Gastroesophageal sphincter (tissue), 4 donors: ENCODE measurements around the gene EVC. TPM values are rescaled to one million over a fixed set of nuclear protein-coding genes. Genes with fewer than 3 reads are reported as not detected.

Experiments
- ATAC-seq: fragments of 150-250 bp; one replicate; pipeline ENCODE4 v1.9.1; 2016; ENCODE audit warnings: mild to moderate bottlenecking, moderate library complexity
- H3K27ac ChIP-seq, 4 donors: fragments of 200-600 bp; sonication (generic) in 3 of 4; 1 replicate in 3 of 4; 2 replicates in 1 of 4; pipeline ENCODE4 v1.5.1; 2016 to 2019
- H3K27me3 ChIP-seq: fragments of 200-600 bp; sonication (generic); one replicate; pipeline ENCODE4 v1.5.1; 2019
- H3K36me3 ChIP-seq, 2 donors: fragments of 200-600 bp; sonication (generic); one replicate each; pipeline ENCODE4 v1.5.1; 2019; ENCODE audit warnings: control low read depth in 1 of 2
- H3K4me1 ChIP-seq, 3 donors: fragments of 200-600 bp; sonication (generic); 1 replicate in 2 of 3; 2 replicates in 1 of 3; pipeline ENCODE4 v1.5.1; 2016 to 2019; ENCODE audit warnings: control low read depth in 2 of 3
- H3K4me3 ChIP-seq, 2 donors: fragments of 200-600 bp; sonication (generic); one replicate each; pipeline ENCODE4 v1.5.1; 2019; ENCODE audit warnings: mild to moderate bottlenecking in 1 of 2, moderate library complexity in 1 of 2
- H3K9me3 ChIP-seq, 3 donors: fragments of 200-600 bp; sonication (generic); one replicate each; pipeline ENCODE4 v1.5.1; 2017 to 2019; ENCODE audit warnings: control low read depth in 2 of 3
- EP300 ChIP-seq: sonication (generic); formaldehyde crosslinking; IDR thresholded peaks from one replicate; pipeline ENCODE4 v1.6.1; 2017; ENCODE audit warnings: antibody characterized with exemption, mild to moderate bottlenecking
- POLR2A ChIP-seq, 2 donors: fragments of 450-650 bp; IDR thresholded peaks; one replicate each; pipeline ENCODE4 v1.6.1; 2017; ENCODE audit warnings: antibody characterized with exemption in 2 of 2, mild to moderate bottlenecking in 2 of 2, moderate library complexity in 1 of 2
- POLR2AphosphoS5 ChIP-seq: sonication (generic); formaldehyde crosslinking; IDR thresholded peaks from one replicate; pipeline ENCODE4 v1.6.1; 2017; ENCODE audit warnings: antibody characterized with exemption
- WGBS, 2 donors: methylation state at CpG; one replicate each; pipeline ENCODE4 v1.1.5; 2018; ENCODE audit warnings: low coverage in 1 of 2; 5-methylcytosine and 5-hydroxymethylcytosine counted together
- total RNA-seq, 4 donors: library from RNA; depleted of rRNA; stranded (reverse); fragments of >200 nt; gene quantifications; one replicate each; pipeline ENCODE4 v1.1.0, GENCODE V29; 2016
- TF ChIP-seq, protein P1 (sequence below), 4 experiments: fragments of 200-600 bp in 2 of 4; fragments of 450-650 bp in 2 of 4; sonication (generic) in 1 of 4; IDR thresholded peaks; one replicate each; pipeline ENCODE4 v1.5.1; 2017 to 2019; ENCODE audit warnings: antibody characterized with exemption in 4 of 4, mild to moderate bottlenecking in 2 of 4, moderate library complexity in 2 of 4

Gene EVC
- total RNA-seq, 4 donors from 2014 or later: 17.8 to 53.7 (median 38.1) TPM

DNA sequence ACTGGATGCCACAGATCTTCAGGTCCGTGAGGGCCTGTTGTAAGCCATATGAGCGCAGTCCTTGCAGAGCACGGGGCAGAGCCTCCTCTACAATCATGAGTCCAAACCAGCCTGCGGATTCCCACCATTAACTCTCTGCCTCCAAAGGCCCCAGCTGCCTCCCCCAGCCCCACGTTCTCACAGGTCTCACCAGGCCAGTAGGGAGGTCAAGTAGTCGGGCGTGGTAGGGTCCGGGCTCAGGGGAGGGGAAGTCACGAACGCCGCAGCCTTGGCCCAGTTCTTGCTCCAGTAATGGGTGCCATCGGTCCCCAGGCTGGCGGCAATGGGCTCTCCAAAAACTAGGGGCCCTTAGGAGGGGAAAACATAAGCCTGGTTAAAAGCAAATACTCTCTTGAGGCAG is 128.3 kb downstream of the EVC start:
- Histone ChIP-seq H3K27me3 (peaks cover 8% of the 10 kb centered on the region), H3K9me3 (no peaks in the 10 kb centered on the region), H3K4me3 (no peak overlapping the region), H3K4me1 (peaks cover 0 to 23% (median 0%) of the 10 kb centered on the region in 3 donors), H3K36me3 (no peaks in the 10 kb centered on the region), H3K27ac (peak overlapping the region in 3 of 4 donors; percentile 56 to 58 (median 57))
- no peak for TF ChIP-seq POLR2A (IDR thresholded peaks at IDR 0.05)
- TF ChIP-seq, protein P1, sequence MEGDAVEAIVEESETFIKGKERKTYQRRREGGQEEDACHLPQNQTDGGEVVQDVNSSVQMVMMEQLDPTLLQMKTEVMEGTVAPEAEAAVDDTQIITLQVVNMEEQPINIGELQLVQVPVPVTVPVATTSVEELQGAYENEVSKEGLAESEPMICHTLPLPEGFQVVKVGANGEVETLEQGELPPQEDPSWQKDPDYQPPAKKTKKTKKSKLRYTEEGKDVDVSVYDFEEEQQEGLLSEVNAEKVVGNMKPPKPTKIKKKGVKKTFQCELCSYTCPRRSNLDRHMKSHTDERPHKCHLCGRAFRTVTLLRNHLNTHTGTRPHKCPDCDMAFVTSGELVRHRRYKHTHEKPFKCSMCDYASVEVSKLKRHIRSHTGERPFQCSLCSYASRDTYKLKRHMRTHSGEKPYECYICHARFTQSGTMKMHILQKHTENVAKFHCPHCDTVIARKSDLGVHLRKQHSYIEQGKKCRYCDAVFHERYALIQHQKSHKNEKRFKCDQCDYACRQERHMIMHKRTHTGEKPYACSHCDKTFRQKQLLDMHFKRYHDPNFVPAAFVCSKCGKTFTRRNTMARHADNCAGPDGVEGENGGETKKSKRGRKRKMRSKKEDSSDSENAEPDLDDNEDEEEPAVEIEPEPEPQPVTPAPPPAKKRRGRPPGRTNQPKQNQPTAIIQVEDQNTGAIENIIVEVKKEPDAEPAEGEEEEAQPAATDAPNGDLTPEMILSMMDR (IDR thresholded peaks at IDR 0.05): no peak
- TF ChIP-seq EP300: no peak
- TF ChIP-seq POLR2AphosphoS5: no peak
- ATAC-seq: no peak
- WGBS, 2 donors: no CpG with 5 or more reads among the region's 13 CpGs

DNA sequence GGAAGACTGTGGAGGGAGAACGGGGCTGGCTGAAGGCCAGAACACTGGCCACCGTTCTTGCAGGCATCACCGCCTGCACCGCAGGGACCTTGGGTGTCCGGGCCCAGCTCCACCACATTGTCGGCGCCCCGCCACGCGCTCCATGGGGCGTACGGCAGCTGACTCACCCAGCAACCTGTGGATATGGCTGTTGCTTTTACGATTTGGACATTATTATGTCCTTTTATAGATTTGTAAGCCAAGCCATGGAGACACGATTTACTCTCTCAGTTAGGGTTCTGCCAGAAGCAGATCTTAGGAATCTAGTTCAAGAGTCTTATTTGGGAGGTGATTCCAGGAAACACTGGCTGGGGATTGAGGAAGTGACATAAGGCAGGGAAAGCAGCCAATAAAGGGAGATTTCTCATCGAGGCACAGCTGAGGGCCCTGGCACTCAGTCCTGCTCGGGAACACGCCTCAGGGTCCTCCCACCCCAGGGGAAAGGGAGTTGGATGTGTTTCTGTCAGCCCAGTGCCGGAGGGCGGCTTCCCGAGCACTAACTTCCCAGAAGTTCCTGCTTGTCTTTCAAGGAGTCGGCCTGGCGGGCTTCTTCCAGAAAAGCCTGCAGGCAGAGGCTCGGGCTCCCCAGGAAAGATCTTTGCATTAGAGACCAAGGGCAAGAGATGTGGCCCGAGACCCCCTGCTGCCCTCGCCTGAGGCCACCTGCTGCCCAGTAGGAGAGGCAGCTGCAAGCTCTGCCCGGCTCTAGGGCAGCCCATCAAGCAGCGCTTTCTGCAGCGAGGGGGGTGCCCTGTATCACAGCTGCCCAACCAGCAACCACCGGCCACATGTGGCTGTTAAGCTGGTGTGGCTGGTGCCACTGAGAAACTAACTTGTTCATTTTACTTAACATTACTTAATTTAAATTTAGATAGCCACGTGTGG is 129.0 kb downstream of the EVC start:
- H3K27me3 ChIP-seq: peaks cover 8% of the 10 kb centered on the region
- peak overlapping the region in 3 of 4 donors; percentile 56 to 58 (median 57) for H3K27ac ChIP-seq
- H3K4me1 ChIP-seq: peaks cover 0 to 30% (median 0%) of the 10 kb centered on the region in 3 donors
- H3K4me3 ChIP-seq: peak overlapping the region in 1 of 2 donors; percentile 24
- H3K9me3 ChIP-seq: no peaks in the 10 kb centered on the region
- H3K36me3 ChIP-seq: no peaks in the 10 kb centered on the region
- WGBS, 2 donors: 26 to 33% methylated on average over 8 to 16 of the region's 30 CpGs
- ATAC-seq: peak; percentile 71
- peak; percentile 82 for TF ChIP-seq POLR2AphosphoS5
- TF ChIP-seq POLR2A (IDR thresholded peaks at IDR 0.05): no peak

DNA sequence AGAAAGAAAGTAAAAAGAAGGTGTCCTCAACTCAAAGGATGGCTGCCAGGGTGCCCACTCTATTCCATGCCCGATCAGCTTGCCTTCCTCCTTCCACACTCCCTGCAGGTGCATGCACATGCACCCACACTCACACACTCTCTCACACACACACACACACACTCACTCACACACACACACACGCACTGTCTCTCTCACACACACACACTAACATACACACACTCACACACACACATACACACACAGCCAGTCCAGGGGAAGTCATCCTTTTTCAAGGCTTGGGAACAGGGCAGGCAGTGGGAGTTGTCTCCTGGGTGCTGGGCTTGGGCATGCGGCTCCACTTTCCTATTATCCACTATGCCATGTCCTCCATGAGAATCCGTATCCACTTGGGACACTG is 131.5 kb downstream of the EVC start:
- ATAC-seq: no peak
- no peaks in the 10 kb centered on the region for H3K9me3 ChIP-seq
- no peak overlapping the region for H3K4me3 ChIP-seq
- TF ChIP-seq EP300 (no peak), POLR2A (IDR thresholded peaks at IDR 0.05) (no peak), POLR2AphosphoS5 (no peak)
- TF ChIP-seq, protein P1 (IDR thresholded peaks at IDR 0.05): no peak
- H3K4me1 ChIP-seq: peaks cover 0 to 34% (median 0%) of the 10 kb centered on the region in 3 donors
- WGBS, 2 donors: 87 to 94% methylated on average over 2 of the region's 4 CpGs
- H3K36me3 ChIP-seq: no peaks in the 10 kb centered on the region
- H3K27me3 ChIP-seq: peaks cover 13% of the 10 kb centered on the region
- no peak overlapping the region for H3K27ac ChIP-seq

DNA sequence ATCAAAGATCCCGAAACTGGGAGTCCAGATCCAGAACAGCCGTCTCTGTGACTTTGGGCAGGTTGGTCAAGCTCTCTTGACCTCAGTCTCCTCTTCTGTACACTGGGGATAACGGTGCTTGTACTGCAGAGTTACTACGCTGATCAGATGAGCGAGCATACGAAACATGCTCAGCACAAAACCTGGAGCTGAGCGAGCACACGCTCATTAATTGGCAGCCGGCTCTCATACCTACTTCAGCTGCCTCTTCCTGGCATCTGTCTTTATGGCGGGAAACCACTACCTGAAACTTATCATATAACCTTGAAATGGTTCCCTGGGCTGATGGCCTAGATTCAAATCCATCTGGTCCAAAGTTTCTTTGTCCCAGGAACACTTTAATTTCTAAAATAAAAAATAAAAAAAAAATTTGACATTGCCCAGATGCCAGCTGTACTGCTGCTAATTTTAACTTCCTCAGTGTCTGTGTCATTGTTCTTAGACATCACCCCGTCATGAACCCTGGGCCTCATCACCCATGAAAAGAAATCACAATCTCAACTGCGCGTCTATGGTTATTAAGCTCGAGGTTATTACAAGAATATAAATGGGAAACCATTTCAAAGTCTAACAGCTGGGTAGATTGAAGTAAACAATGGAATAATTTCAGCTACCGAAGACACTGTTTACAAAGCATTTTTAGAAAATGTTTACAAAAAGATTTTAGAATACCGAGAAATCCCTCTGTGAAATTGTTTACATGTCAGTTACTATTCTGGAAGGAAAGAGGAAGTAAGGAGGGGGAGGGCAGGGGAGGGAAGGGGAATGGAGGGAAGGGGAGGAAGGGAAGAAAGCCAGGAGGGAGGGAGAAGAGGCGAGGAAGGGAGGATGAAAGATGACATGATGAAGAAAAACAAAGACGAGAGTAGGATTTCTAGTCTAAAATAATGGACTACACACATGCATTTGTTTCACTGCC is 132.9 kb downstream of the EVC start:
- ATAC-seq: no peak
- 17 to 49% methylated on average over 8 to 15 of the region's 18 CpGs for WGBS, 2 donors
- TF ChIP-seq POLR2A (IDR thresholded peaks at IDR 0.05) (no peak), POLR2AphosphoS5 (peak; percentile 12)
- H3K4me1 ChIP-seq: peaks cover 0 to 34% (median 0%) of the 10 kb centered on the region in 3 donors
- H3K36me3 ChIP-seq: no peaks in the 10 kb centered on the region
- no peak overlapping the region for H3K27ac ChIP-seq
- H3K9me3 ChIP-seq: no peaks in the 10 kb centered on the region
- peaks cover 13% of the 10 kb centered on the region for H3K27me3 ChIP-seq
- H3K4me3 ChIP-seq: no peak overlapping the region

DNA sequence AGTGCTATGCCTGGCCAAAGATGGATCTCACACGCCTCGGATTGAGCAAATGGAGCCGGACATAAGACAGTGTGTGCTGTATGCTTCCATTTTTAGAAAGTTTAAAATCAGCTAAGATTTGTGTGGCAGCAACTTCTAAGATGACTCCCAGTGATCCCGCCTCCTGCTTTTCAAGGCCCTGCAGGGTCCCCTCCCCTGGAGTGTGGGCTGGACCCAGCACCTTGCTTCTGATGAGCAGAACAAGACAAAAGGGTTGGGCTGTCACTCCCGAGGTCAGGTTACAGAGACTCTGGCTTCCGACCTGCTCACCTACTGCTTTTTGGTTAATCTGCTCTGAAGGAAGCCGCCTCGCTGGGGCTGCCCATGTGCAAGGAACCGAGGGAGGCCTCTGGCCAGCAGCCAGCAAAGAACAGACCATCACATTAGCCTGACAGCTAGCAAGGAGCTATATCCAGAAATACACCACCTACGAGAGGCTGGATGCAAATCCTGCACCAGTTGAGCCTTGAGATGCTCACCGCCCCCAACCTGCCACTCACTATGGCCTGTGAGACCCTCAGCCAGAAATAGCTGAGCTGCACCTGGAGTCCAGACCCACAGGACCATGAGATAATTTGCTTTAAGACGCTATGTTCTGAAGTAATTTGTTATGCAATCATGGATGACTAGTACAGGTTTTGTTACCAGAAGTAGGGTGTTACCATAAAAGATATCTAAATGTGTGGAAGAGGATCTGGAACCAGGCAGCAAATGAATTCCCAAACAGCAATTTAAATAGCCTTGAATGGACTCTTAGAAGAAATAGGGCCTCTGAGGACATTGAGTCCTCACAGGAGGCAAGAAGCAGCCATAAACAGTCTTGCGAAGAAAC is 134.3 kb downstream of the EVC start:
- peaks cover 15% of the 10 kb centered on the region for H3K27me3 ChIP-seq
- H3K4me1 ChIP-seq: peaks cover 0 to 28% (median 0%) of the 10 kb centered on the region in 3 donors
- H3K27ac ChIP-seq: no peak overlapping the region
- H3K36me3 ChIP-seq: no peaks in the 10 kb centered on the region
- WGBS, 2 donors: 24 to 55% methylated on average over 5 to 6 of the region's 13 CpGs
- no peak for ATAC-seq
- peak; percentile 23 for TF ChIP-seq POLR2AphosphoS5
- TF ChIP-seq, protein P1 (IDR thresholded peaks at IDR 0.05): no peak
- H3K9me3 ChIP-seq: no peaks in the 10 kb centered on the region
- no peak overlapping the region for H3K4me3 ChIP-seq
